SK-N-SH (cell line): Measurements from ENCODE around the gene RAB1B. TPM values are rescaled to one million over a fixed set of nuclear protein-coding genes. Genes with fewer than 3 reads are reported as not detected.
"Not testable (repeated sequence)": the region's sequence is repeated elsewhere in the genome, so short reads cannot be mapped to it uniquely, and the experiment has no call there.

Experiments used
- CTCF ChIA-PET: fragments of 300-600, 350-600 bp; formaldehyde crosslinking; extraction: SDS; loops from one replicate; lab custom pipeline; 2021; lab: Yijun Ruan, JAX
- POLR2A ChIA-PET: fragments of 350-600 bp; sonication (Branson Sonifier 250); formaldehyde crosslinking; extraction: SDS; loops from one replicate; lab custom pipeline; 2020; ENCODE audit warnings: antibody characterized with exemption, inconsistent platforms; lab: Yijun Ruan, JAX
- DNase-seq: peaks from one replicate; pipeline ENCODE4 v3.0.0; 2012
- H2AFZ ChIP-seq: fragments of 200-600 bp; sonication (generic); 2 replicates; pipeline ENCODE4 v1.8.1; 2016; ENCODE audit warnings: antibody characterized with exemption, mild to moderate bottlenecking, low read depth
- H3F3A ChIP-seq: fragments of 200-600 bp; sonication (generic); replicated peaks from 2 replicates; pipeline ENCODE3; 2016; ENCODE audit warnings: antibody characterized with exemption, mild to moderate bottlenecking; ENCODE audit not compliant: insufficient read depth
- H3K27ac ChIP-seq, 2 experiments: fragments of 200-500 bp in 1 of 2; fragments of 200-600 bp in 1 of 2; sonication (Bioruptor generic) in 1 of 2; sonication (generic), shearing (Covaris generic) in 1 of 2; 2 replicates each; pipeline versions ENCODE4 v1.5.1 to v1.6.1; 2014 to 2016; ENCODE audit warnings: low read depth in 2 of 2, inconsistent platforms in 1 of 2, low read length in 1 of 2, mild to moderate bottlenecking in 1 of 2, mixed read lengths in 1 of 2
- H3K27me3 ChIP-seq: fragments of 200-600 bp; sonication (generic), shearing (Covaris generic); 2 replicates; pipeline ENCODE4 v1.6.1; 2016; ENCODE audit warnings: mixed run types; ENCODE audit not compliant: insufficient read depth
- H3K36me3 ChIP-seq, 2 experiments: fragments of 200-500 bp in 1 of 2; fragments of 200-600 bp in 1 of 2; sonication (Bioruptor generic) in 1 of 2; sonication (generic) in 1 of 2; replicated peaks in 1 of 2; 2 replicates each; pipeline versions ENCODE3 to v1.5.1; 2014 to 2016; ENCODE audit warnings: low read length in 1 of 2, mild to moderate bottlenecking in 1 of 2; ENCODE audit not compliant: insufficient read depth in 2 of 2, control insufficient read depth in 1 of 2
- H3K4me1 ChIP-seq, 2 experiments: fragments of 200-500 bp in 1 of 2; fragments of 200-600 bp in 1 of 2; sonication (Bioruptor generic) in 1 of 2; sonication (generic), shearing (Covaris generic) in 1 of 2; 2 replicates each; pipeline versions ENCODE4 v1.5.1 to v1.6.1; 2014 to 2016; ENCODE audit warnings: low read depth in 1 of 2, low read length in 1 of 2, mixed run types in 1 of 2; ENCODE audit not compliant: insufficient read depth in 2 of 2, control insufficient read depth in 1 of 2
- H3K4me2 ChIP-seq: fragments of 200-600 bp; sonication (generic), shearing (Covaris generic); 2 replicates; pipeline ENCODE4 v1.6.1; 2017; ENCODE audit warnings: mixed run types
- H3K4me3 ChIP-seq, 2 experiments: fragments of 200-500 bp in 1 of 2; fragments of 200-600 bp in 1 of 2; sonication (Bioruptor generic) in 1 of 2; sonication (generic), shearing (Covaris generic) in 1 of 2; 2 replicates each; pipeline versions ENCODE4 v1.5.1 to v1.8.1; 2014 to 2016; ENCODE audit warnings: low read depth in 2 of 2, inconsistent platforms in 1 of 2, low read length in 1 of 2, mild to moderate bottlenecking in 1 of 2, mixed read lengths in 1 of 2, moderate library complexity in 1 of 2
- H3K79me2 ChIP-seq: fragments of 200-600 bp; sonication (generic); 2 replicates; pipeline ENCODE4 v1.8.1; 2017; ENCODE audit warnings: mild to moderate bottlenecking; ENCODE audit not compliant: insufficient read depth
- H3K9ac ChIP-seq: fragments of 200-600 bp; sonication (generic); 2 replicates; pipeline ENCODE4 v1.6.1; 2017; ENCODE audit warnings: mixed run types
- H3K9me2 ChIP-seq: fragments of 200-600 bp; sonication (generic); 2 replicates; pipeline ENCODE4 v1.6.1; 2017; ENCODE audit warnings: mixed run types
- H3K9me3 ChIP-seq: fragments of 200-600 bp; sonication (generic); 2 replicates; pipeline ENCODE4 v1.6.1; 2017; ENCODE audit warnings: mixed run types, mild to moderate bottlenecking, moderate library complexity
- H4K20me1 ChIP-seq: fragments of 200-600 bp; sonication (generic); 2 replicates; pipeline ENCODE4 v1.6.1; 2017; ENCODE audit warnings: mild to moderate bottlenecking, mixed run types; ENCODE audit not compliant: insufficient read depth
- FOXJ3 ChIP-seq: sonication (generic); formaldehyde crosslinking; IDR thresholded peaks from 2 replicates; pipeline ENCODE4 v1.5.1; 2020; ENCODE audit warnings: mild to moderate bottlenecking, missing genetic modification reagents
- FOXM1 ChIP-seq: IDR thresholded peaks from 2 replicates; pipeline ENCODE4 v1.4.0; 2012; ENCODE audit warnings: low read depth, mild to moderate bottlenecking
- GABPA ChIP-seq: IDR thresholded peaks from 2 replicates; pipeline ENCODE4 v1.4.0; 2012; ENCODE audit warnings: low read depth, mild to moderate bottlenecking
- JUND ChIP-seq: IDR thresholded peaks from 2 replicates; pipeline ENCODE4 v1.4.0; 2012
- POLR2AphosphoS5 ChIP-seq: IDR thresholded peaks from 2 replicates; pipeline ENCODE4 v1.6.1; 2012; ENCODE audit warnings: low read depth, low read length
- RAD21 ChIP-seq: IDR thresholded peaks from 2 replicates; pipeline ENCODE4 v1.6.1; 2012; ENCODE audit warnings: mild to moderate bottlenecking, low read length
- RFX5 ChIP-seq: IDR thresholded peaks from 2 replicates; pipeline ENCODE4 v1.6.1; 2012; ENCODE audit warnings: mild to moderate bottlenecking, improper control_type of control experiment, low read length
- YY1 ChIP-seq: IDR thresholded peaks from 2 replicates; pipeline ENCODE4 v1.4.0; 2012; ENCODE audit warnings: low read depth, mild to moderate bottlenecking
- WGBS: methylation state at CpG from one replicate; pipeline ENCODE4 v1.1.6; 2017; ENCODE audit warnings: low lambda C conversion rate; 5-methylcytosine and 5-hydroxymethylcytosine counted together
- polyA plus RNA-seq, 3 experiments: library from polyadenylated mRNA; depleted of rRNA; stranded (reverse); fragments of >200 nt; gene quantifications; 2 replicates each; pipeline ENCODE4 v1.2.3, GENCODE V29; 2012
- TF ChIP-seq, protein P1 (sequence below): fragments of 150-350 bp; IDR thresholded peaks from 2 replicates; pipeline ENCODE4 v1.6.1; 2016; ENCODE audit warnings: mild to moderate bottlenecking, low read depth, low read length

Gene RAB1B
- polyA plus RNA-seq, 1 of the 3 experiments (the other 2 are of a cell fraction), result 208 TPM

DNA sequence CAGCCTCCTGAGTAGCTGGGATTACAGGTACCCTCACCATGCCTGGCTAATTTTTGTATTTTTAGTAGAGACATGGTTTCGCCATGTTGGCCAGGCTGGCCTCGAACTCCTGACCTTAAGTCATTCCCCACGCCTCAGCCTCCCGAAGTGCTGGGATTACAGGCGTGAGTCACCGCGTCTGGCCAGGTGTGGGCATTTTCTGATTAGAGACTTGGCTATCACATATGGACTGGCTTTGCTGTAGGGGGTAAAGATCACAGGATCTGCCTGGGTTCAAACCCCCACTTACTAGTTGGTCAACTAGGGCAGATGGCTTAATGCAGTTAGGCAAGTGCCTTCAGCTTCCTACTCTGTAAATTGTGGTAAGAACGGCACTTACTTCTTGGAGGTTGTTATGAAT lies 41.9 kb downstream of the RAB1B start:
- Histone ChIP-seq H2AFZ (no peak overlapping the region), H3K36me3 (no peaks in the 10 kb centered on the region), H3K27me3 (no peaks in the 10 kb centered on the region), H3K79me2 (no peaks in the 10 kb centered on the region), H3K9ac (no peak overlapping the region), H3F3A (peaks cover 15% of the 10 kb centered on the region), H3K27ac (no peak overlapping the region), H3K4me3 (no peak overlapping the region), H3K9me2 (no peaks in the 10 kb centered on the region), H4K20me1 (no peaks in the 10 kb centered on the region), H3K9me3 (no peaks in the 10 kb centered on the region)
- WGBS, result 92% methylated on average over 8 of the region's 8 CpGs
- ChIA-PET CTCF (interaction anchor here (1.4 to 12.4 kb wide), 10 partner anchors 11 to 100 kb away, joined by 4 to 280 read pairs (median 44); partner anchors contain the start of genes B4GAT1, BRMS1, CNIH2 and RIN1), POLR2A (interaction anchor here (1.1 kb wide), 1 partner anchor 21 kb away, joined by 4 read pairs; no protein-coding TSS in a partner anchor)
- no peak for DNase-seq
- no peak for TF ChIP-seq GABPA
- no peak for TF ChIP-seq FOXM1
- TF ChIP-seq YY1, result no peak
- TF ChIP-seq POLR2AphosphoS5, result no peak
- TF ChIP-seq, protein P1, sequence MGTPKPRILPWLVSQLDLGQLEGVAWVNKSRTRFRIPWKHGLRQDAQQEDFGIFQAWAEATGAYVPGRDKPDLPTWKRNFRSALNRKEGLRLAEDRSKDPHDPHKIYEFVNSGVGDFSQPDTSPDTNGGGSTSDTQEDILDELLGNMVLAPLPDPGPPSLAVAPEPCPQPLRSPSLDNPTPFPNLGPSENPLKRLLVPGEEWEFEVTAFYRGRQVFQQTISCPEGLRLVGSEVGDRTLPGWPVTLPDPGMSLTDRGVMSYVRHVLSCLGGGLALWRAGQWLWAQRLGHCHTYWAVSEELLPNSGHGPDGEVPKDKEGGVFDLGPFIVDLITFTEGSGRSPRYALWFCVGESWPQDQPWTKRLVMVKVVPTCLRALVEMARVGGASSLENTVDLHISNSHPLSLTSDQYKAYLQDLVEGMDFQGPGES, result no peak
- no peak for TF ChIP-seq FOXJ3 (CRISPR knock-in tag)
- no peak for TF ChIP-seq RFX5
- TF ChIP-seq JUND, result no peak
- TF ChIP-seq RAD21, result no peak
- TF ChIP-seq, all 33 proteins: peak for 0
- peaks cover 11 to 32% of the 10 kb centered on the region in 2 experiments; a peak in 2 of 4 replicates for H3K4me1 ChIP-seq
- H3K4me2 ChIP-seq, result no peak overlapping the region

DNA sequence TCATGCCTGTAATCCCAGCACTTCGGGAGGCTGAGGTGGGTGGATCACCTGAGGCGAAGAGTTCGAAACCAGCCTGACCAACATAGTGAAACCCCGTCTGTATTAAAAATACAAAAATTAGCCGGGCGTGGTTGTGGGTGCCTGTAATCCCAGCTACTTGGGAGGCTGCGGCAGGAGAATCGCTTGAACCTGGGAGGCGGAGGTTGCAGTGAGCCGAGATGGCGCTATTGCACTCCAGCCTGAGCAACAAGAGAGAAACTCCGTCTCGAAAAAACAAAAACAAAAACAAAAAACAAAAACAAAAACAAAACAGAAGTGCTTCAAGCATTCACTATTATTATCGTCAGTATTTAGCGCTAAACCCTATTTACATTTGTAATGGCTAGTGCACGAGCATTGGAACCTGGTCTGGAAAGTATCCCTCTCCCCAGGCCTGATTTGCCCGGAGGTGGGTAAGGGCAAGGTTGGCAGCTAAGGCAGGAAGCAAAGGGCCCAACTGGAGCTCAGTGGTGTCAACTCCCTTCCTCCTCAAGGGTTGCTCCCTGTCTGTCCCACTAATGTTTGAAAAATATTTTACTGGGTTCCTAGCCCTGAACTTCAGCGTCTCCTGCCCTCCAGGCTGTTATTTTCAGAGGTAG lies 42.5 kb downstream of the RAB1B start:
- WGBS, result 91% methylated on average over 18 of the region's 18 CpGs
- CTCF ChIA-PET, result interaction anchor here (0.6 to 12.4 kb wide), 37 partner anchors 11 to 174 kb away, joined by 3 to 280 read pairs (median 4); partner anchors contain the start of genes B4GAT1, BRMS1, CNIH2 and DPP3
- peaks cover 11 to 38% of the 10 kb centered on the region in 2 experiments; a peak in 2 of 4 replicates for H3K4me1 ChIP-seq

More for the DNA sequence above, 42.5 kb downstream of the RAB1B start:
- not testable (repeated sequence) for H3K27me3 ChIP-seq, DNase-seq, H3K4me2 ChIP-seq, H3K36me3 ChIP-seq, H3K9ac ChIP-seq, H3K4me3 ChIP-seq, H3K9me3 ChIP-seq, H3K27ac ChIP-seq, H3K79me2 ChIP-seq, H3K9me2 ChIP-seq, H4K20me1 ChIP-seq, H2AFZ ChIP-seq
- POLR2A ChIA-PET, result interaction anchor here (0.8 to 3.1 kb wide), 6 partner anchors 11 to 52 kb away, joined by 3 to 33 read pairs (median 6); partner anchors contain the start of gene RIN1
- peaks cover 15% of the 10 kb centered on the region for H3F3A ChIP-seq
